ENCODE measurements around the gene MKRN2OS.

MKRN2OS gene, protein sequence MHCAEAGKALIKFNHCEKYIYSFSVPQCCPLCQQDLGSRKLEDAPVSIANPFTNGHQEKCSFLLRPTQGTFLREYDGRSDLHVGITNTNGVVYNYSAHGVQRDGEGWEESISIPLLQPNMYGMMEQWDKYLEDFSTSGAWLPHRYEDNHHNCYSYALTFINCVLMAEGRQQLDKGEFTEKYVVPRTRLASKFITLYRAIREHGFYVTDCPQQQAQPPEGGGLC

GRCh38 chr3:12545473-12545791 is at the start of gene MKRN2OS:
TSS of gene MKRN2OS (minus strand) at chr3:12545499. CDS start at chr3:12545464, 35 bp downstream.
- no peaks in the 10 kb centered on the region for H4K20me1 ChIP-seq (ENCODE audit: insufficient read depth, low read length)
- H3K4me1 ChIP-seq (ENCODE audit: low read length): no peaks in the 10 kb centered on the region
- no peak within 1 kb of the TSS for H3K4me2 ChIP-seq (ENCODE audit: low read length)
- no peaks in the 10 kb centered on the region for H3K9me3 ChIP-seq (ENCODE audit: insufficient read depth, low read length)
- H3K4me3 ChIP-seq (ENCODE audit: low read length): no peak within 1 kb of the TSS
- peaks cover 11% of the 10 kb centered on the region for H3K36me3 ChIP-seq (replicated peaks; ENCODE audit: low read depth, low read length)
- no peak within 1 kb of the TSS for H3K9ac ChIP-seq (ENCODE audit: low read length)
- no peak within 1 kb of the TSS for H2AFZ ChIP-seq (ENCODE audit: low read depth, low read length)
- TF ChIP-seq CTCF (IDR thresholded peaks at IDR 0.05; ENCODE audit: low read depth, low read length) (no peak), EZH2phosphoT487 (IDR thresholded peaks at IDR 0.05; ENCODE audit: low read depth) (no peak)
- no peaks in the 10 kb centered on the region for H3K27me3 ChIP-seq (ENCODE audit: low read depth, low read length)
- no peaks in the 10 kb centered on the region for H3K79me2 ChIP-seq (ENCODE audit: low read length)
- no peak within 1 kb of the TSS for H3K27ac ChIP-seq (ENCODE audit: low read length)

GRCh38 chr3:12593473-12593872 is 48.2 kb upstream of the MKRN2OS start:
- Histone ChIP-seq H3K27me3 (ENCODE audit: low read depth, low read length) (no peaks in the 10 kb centered on the region), H3K9me3 (ENCODE audit: insufficient read depth, low read length) (no peaks in the 10 kb centered on the region), H3K4me3 (ENCODE audit: low read length) (no peak overlapping the region), H4K20me1 (ENCODE audit: insufficient read depth, low read length) (peaks cover 4% of the 10 kb centered on the region; the same call in 1 of the 2 replicates), H3K27ac (ENCODE audit: low read length) (no peak overlapping the region), H3K36me3 (replicated peaks; ENCODE audit: low read depth, low read length) (peaks cover 53% of the 10 kb centered on the region), H3K79me2 (ENCODE audit: low read length) (no peaks in the 10 kb centered on the region; the same call in 1 of the 2 replicates), H2AFZ (ENCODE audit: low read depth, low read length) (no peak overlapping the region), H3K4me1 (ENCODE audit: low read length) (peaks cover 5% of the 10 kb centered on the region; the same call in 1 of the 2 replicates), H3K9ac (ENCODE audit: low read length) (no peak overlapping the region), H3K4me2 (ENCODE audit: low read length) (no peak overlapping the region)
- TF ChIP-seq CTCF (IDR thresholded peaks at IDR 0.05; ENCODE audit: low read depth, low read length): no peak
- TF ChIP-seq EZH2phosphoT487 (IDR thresholded peaks at IDR 0.05; ENCODE audit: low read depth): no peak

GRCh38 chr3:12591997-12592715 is 46.9 kb upstream of the MKRN2OS start:
- Histone ChIP-seq H3K4me1 (ENCODE audit: low read length) (peaks cover 5% of the 10 kb centered on the region; the same call in 1 of the 2 replicates), H3K4me3 (ENCODE audit: low read length) (no peak overlapping the region), H3K27me3 (ENCODE audit: low read depth, low read length) (no peaks in the 10 kb centered on the region), H3K36me3 (replicated peaks; ENCODE audit: low read depth, low read length) (peaks cover 58% of the 10 kb centered on the region), H2AFZ (ENCODE audit: low read depth, low read length) (no peak overlapping the region), H3K79me2 (ENCODE audit: low read length) (no peaks in the 10 kb centered on the region; the same call in 1 of the 2 replicates), H3K27ac (ENCODE audit: low read length) (no peak overlapping the region), H3K9me3 (ENCODE audit: insufficient read depth, low read length) (no peaks in the 10 kb centered on the region), H4K20me1 (ENCODE audit: insufficient read depth, low read length) (peaks cover 8% of the 10 kb centered on the region; the same call in 1 of the 2 replicates), H3K9ac (ENCODE audit: low read length) (no peak overlapping the region), H3K4me2 (ENCODE audit: low read length) (no peak overlapping the region)
- no peak for TF ChIP-seq EZH2phosphoT487 (IDR thresholded peaks at IDR 0.05; ENCODE audit: low read depth)
- no peak for TF ChIP-seq CTCF (IDR thresholded peaks at IDR 0.05; ENCODE audit: low read depth, low read length)

- Histone ChIP-seq H4K20me1 (ENCODE audit: insufficient read depth, low read length) (peaks cover 8% of the 10 kb centered on the region; the same call in 1 of the 2 replicates), H3K4me1 (ENCODE audit: low read length) (peaks cover 5% of the 10 kb centered on the region; the same call in 1 of the 2 replicates), H3K27me3 (ENCODE audit: low read depth, low read length) (no peaks in the 10 kb centered on the region), H3K27ac (ENCODE audit: low read length) (no peak overlapping the region), H3K4me2 (ENCODE audit: low read length) (no peak overlapping the region), H3K9me3 (ENCODE audit: insufficient read depth, low read length) (no peaks in the 10 kb centered on the region), H3K79me2 (ENCODE audit: low read length) (no peaks in the 10 kb centered on the region; the same call in 1 of the 2 replicates), H3K9ac (ENCODE audit: low read length) (no peak overlapping the region), H3K36me3 (replicated peaks; ENCODE audit: low read depth, low read length) (peaks cover 60% of the 10 kb centered on the region), H3K4me3 (ENCODE audit: low read length) (no peak overlapping the region), H2AFZ (ENCODE audit: low read depth, low read length) (no peak overlapping the region)
- no peak for TF ChIP-seq EZH2phosphoT487 (IDR thresholded peaks at IDR 0.05; ENCODE audit: low read depth)
These were observed 46.2 kb upstream of the MKRN2OS start for GRCh38 chr3:12591456-12591855.

All from OCI-LY3 (cell line).